Measurements from ENCODE around the gene STN1. TPM values are rescaled to one million over a fixed set of nuclear protein-coding genes. Genes with fewer than 3 reads are reported as not detected.

Gene STN1
- total and polyA plus RNA-seq, 9 of the 15 experiments (the other 6 are each of a cell fraction or from before 2014, with no cell fraction given), result 9.1 to 19.6 (median 13.8) TPM

- H3K4me2 ChIP-seq (ENCODE audit: insufficient read depth, low read length), result no peak overlapping the region
- H2AFZ ChIP-seq (ENCODE audit: low read depth, low read length), result peak overlapping the region; percentile 47; the same call in 1 of the 2 replicates
- no peaks in the 10 kb centered on the region; the same call in 1 of the 2 replicates for H3K9me3 ChIP-seq (replicated peaks; ENCODE audit: control insufficient read depth, insufficient read depth, low read depth, low read length)
- peaks cover 6 to 9% of the 10 kb centered on the region in 2 experiments for H3K4me1 ChIP-seq (replicated peaks in 1 of 2; ENCODE audit: control insufficient read depth in 2 of 2, insufficient read depth in 2 of 2, low read length in 2 of 2)
- no TSS peak for BruUV-seq (replicated peaks)
- no peak overlapping the region for H3K27ac ChIP-seq (ENCODE audit: extremely low read depth, low read depth, low read length)
- no peak for ATAC-seq
- no peak overlapping the region for H3K9ac ChIP-seq (ENCODE audit: insufficient read depth in 1 of 2, low read depth in 2 of 2, low read length in 2 of 2)
- no peak overlapping the region for H3K4me3 ChIP-seq
- no peak for FAIRE-seq
- 0 out of 2 replicates have a peak, but pooled peaks cover 3% of the 10 kb centered on the region for H4K20me1 ChIP-seq (replicated peaks; ENCODE audit: control insufficient read depth, insufficient read depth, low read length)
- in situ Hi-C loops (cut with MboI) (no loop called here), intact Hi-C loops (cut with micrococcal nuclease) (loop anchor here (5.0 kb wide), 1 partner anchor 203 kb away; the partner anchor contains the start of gene SFR1)
- 100% methylated on average over 1 of the region's 1 CpG for WGBS (ENCODE audit: insufficient coverage, low coverage, missing lambda C conversion rate)
- H3K79me2 ChIP-seq (ENCODE audit: control insufficient read depth, insufficient read depth, low read length), result peaks cover 21% of the 10 kb centered on the region
- H3K36me3 ChIP-seq (ENCODE audit: control insufficient read depth, insufficient read depth, low read length), result no peaks in the 10 kb centered on the region; the same call in 2 of the 3 replicates
- H3K27me3 ChIP-seq (ENCODE audit: control insufficient read depth in 2 of 2, insufficient read depth in 2 of 2, low read length in 2 of 2), result no peaks in the 10 kb centered on the region
- TF ChIP-seq ZBED1 (IDR thresholded peaks at IDR 0.05), result no peak
- no peak for TF ChIP-seq ZNF696 (CRISPR knock-in tag; conservative IDR thresholded peaks at IDR 0.05)
- no peak for TF ChIP-seq USF2 (CRISPR knock-in tag; IDR thresholded peaks at IDR 0.05)
- no peak for TF ChIP-seq ZNF77 (CRISPR knock-in tag; IDR thresholded peaks at IDR 0.05)
- TF ChIP-seq MBD2 (IDR thresholded peaks at IDR 0.05; ENCODE audit: borderline replicate concordance, low read depth), result no peak
- no peak for TF ChIP-seq GATAD2A (IDR thresholded peaks at IDR 0.05)
- TF ChIP-seq SNAPC5 (CRISPR knock-in tag; IDR thresholded peaks at IDR 0.05), result no peak
- TF ChIP-seq ZNF79 (CRISPR knock-in tag; IDR thresholded peaks at IDR 0.05; ENCODE audit: low read depth), result no peak
- ChIA-PET CTCF (ENCODE audit: low intra/inter-chr PET ratio) (no interaction called here), POLR2A (no interaction called here)
- DNase-seq (ENCODE audit: extremely low read depth in 1 of 4, low spot score in 3 of 4), result no peak
- H3K9me1 ChIP-seq (ENCODE audit: control insufficient read depth, insufficient read depth, low read length), result no peaks in the 10 kb centered on the region
These were observed 1.7 kb upstream of the STN1 start for GRCh38 chr10:103919648-103920025.

Measured in K562 (cell line).